Type B pancreatic cell (in vitro differentiated cells): ENCODE measurements around the gene EPB41L1. TPM values are rescaled to one million over a fixed set of nuclear protein-coding genes. Genes with fewer than 3 reads are reported as not detected.

Experiments
- DNase-seq: peaks from one replicate; pipeline ENCODE4 v3.0.0; 2021; ENCODE audit warnings: mixed read lengths; ENCODE audit not compliant: unreplicated experiment; ENCODE audit errors: extremely low spot score
- H3K27ac Mint-ChIP-seq: 2 replicates; pipeline ENCODE4 v1.8.0; 2021; ENCODE audit warnings: mild to moderate bottlenecking, mixed read lengths
- H3K27me3 Mint-ChIP-seq: 2 replicates; pipeline ENCODE4 v1.8.0; 2021; ENCODE audit warnings: mixed read lengths
- H3K36me3 Mint-ChIP-seq: 2 replicates; pipeline ENCODE4 v1.8.0; 2021; ENCODE audit warnings: mixed read lengths
- H3K4me1 Mint-ChIP-seq: one replicate; pipeline ENCODE4 v1.8.0; 2021; ENCODE audit warnings: mixed read lengths; ENCODE audit not compliant: unreplicated experiment
- H3K4me3 Mint-ChIP-seq: 2 replicates; pipeline ENCODE4 v1.8.0; 2021; ENCODE audit warnings: mild to moderate bottlenecking, mixed read lengths
- H3K9me3 Mint-ChIP-seq: 2 replicates; pipeline ENCODE4 v1.8.0; 2021; ENCODE audit warnings: mixed read lengths
- CTCF ChIP-seq: fragments of 200-600 bp; sonication (generic); conservative IDR thresholded peaks from 2 replicates; pipeline ENCODE4 v1.5.0; 2021; ENCODE audit warnings: antibody characterized with exemption, mild to moderate bottlenecking
- total RNA-seq: library from RNA; stranded (reverse); gene quantifications from 2 replicates; pipeline ENCODE4 v1.2.1, GENCODE V29; 2021; ENCODE audit warnings: low replicate concordance

EPB41L1 gene
- total RNA-seq, 1 donor from 2014 or later: 68.1 TPM

GRCh38 chr20:36119537-36119936, 35.0 kb upstream of the EPB41L1 start:
- H3K27ac Mint-ChIP-seq: no peak overlapping the region
- H3K4me3 Mint-ChIP-seq: no peak overlapping the region
- no peaks in the 10 kb centered on the region for H3K9me3 Mint-ChIP-seq
- no peak for TF ChIP-seq CTCF
- H3K4me1 Mint-ChIP-seq: peaks cover 4% of the 10 kb centered on the region
- DNase-seq: no peak
- H3K27me3 Mint-ChIP-seq: no peaks in the 10 kb centered on the region
- H3K36me3 Mint-ChIP-seq: no peaks in the 10 kb centered on the region

GRCh38 chr20:36120241-36120640, 34.3 kb upstream of the EPB41L1 start:
- TF ChIP-seq CTCF: no peak
- no peaks in the 10 kb centered on the region for H3K9me3 Mint-ChIP-seq
- H3K27me3 Mint-ChIP-seq: no peaks in the 10 kb centered on the region
- no peaks in the 10 kb centered on the region for H3K36me3 Mint-ChIP-seq
- DNase-seq: no peak
- no peak overlapping the region for H3K4me3 Mint-ChIP-seq
- H3K27ac Mint-ChIP-seq: peak overlapping the region; percentile 30
- H3K4me1 Mint-ChIP-seq: peaks cover 4% of the 10 kb centered on the region

- peaks cover 2% of the 10 kb centered on the region for H3K4me1 Mint-ChIP-seq
- no peak overlapping the region for H3K27ac Mint-ChIP-seq
- no peaks in the 10 kb centered on the region for H3K27me3 Mint-ChIP-seq
- H3K4me3 Mint-ChIP-seq: no peak overlapping the region
- no peak for TF ChIP-seq CTCF
- DNase-seq: no peak
- H3K9me3 Mint-ChIP-seq: no peaks in the 10 kb centered on the region
- H3K36me3 Mint-ChIP-seq: no peaks in the 10 kb centered on the region
These were observed 33.5 kb upstream of the EPB41L1 start for GRCh38 chr20:36120991-36121390.

GRCh38 chr20:36121981-36122930, 32.3 kb upstream of the EPB41L1 start:
- Mint-ChIP-seq H3K27me3 (no peaks in the 10 kb centered on the region), H3K27ac (peak overlapping the region; percentile 93), H3K36me3 (no peaks in the 10 kb centered on the region), H3K4me1 (no peaks in the 10 kb centered on the region), H3K9me3 (no peaks in the 10 kb centered on the region), H3K4me3 (peak overlapping the region; percentile 51)
- no peak for DNase-seq
- no peak for TF ChIP-seq CTCF

- Mint-ChIP-seq H3K27ac (peak overlapping the region; percentile 93), H3K9me3 (no peaks in the 10 kb centered on the region), H3K4me1 (peaks cover 6% of the 10 kb centered on the region), H3K4me3 (no peak overlapping the region), H3K36me3 (no peaks in the 10 kb centered on the region), H3K27me3 (no peaks in the 10 kb centered on the region)
- TF ChIP-seq CTCF: no peak
- no peak for DNase-seq
These were observed 31.6 kb upstream of the EPB41L1 start for GRCh38 chr20:36122931-36123288.
